ENCODE results near the gene CCL8.

The CCL8 gene

GRCh38 chr17:34319039-34319483 lies at the start of gene CCL8:
CCL8 (plus strand) TSS chr17:34319435; CDS start chr17:34319502, 67 bp downstream.
- DNase-seq (ENCODE audit: extremely low spot score, insufficient read length, low read depth) (no peak), FAIRE-seq (no peak)

GRCh38 chr17:34269969-34270368 lies 49.3 kb upstream of the CCL8 start, which contains the start of gene CCL7:
CCL7 (plus strand) TSS chr17:34270221; CDS start chr17:34270291, 70 bp downstream.
- FAIRE-seq (no peak), DNase-seq (ENCODE audit: extremely low spot score, insufficient read length, low read depth) (no peak)

- no peak for FAIRE-seq
- no peak for DNase-seq (ENCODE audit: extremely low spot score, insufficient read length, low read depth)
These were observed 43.4 kb upstream of the CCL8 start for GRCh38 chr17:34275881-34276280.

GRCh38 chr17:34276826-34277225 lies 42.4 kb upstream of the CCL8 start:
- no peak for FAIRE-seq
- no peak for DNase-seq (ENCODE audit: extremely low spot score, insufficient read length, low read depth)

GRCh38 chr17:34283571-34283970 lies 35.7 kb upstream of the CCL8 start:
- no peak for DNase-seq (ENCODE audit: extremely low spot score, insufficient read length, low read depth)
- no peak for FAIRE-seq

GRCh38 chr17:34285286-34285792 lies 33.9 kb upstream of the CCL8 start, which contains the start of gene CCL11:
CCL11 (plus strand) TSS chr17:34285742; CDS start chr17:34285809, 67 bp downstream.
- FAIRE-seq: no peak
- DNase-seq (ENCODE audit: extremely low spot score, insufficient read length, low read depth): no peak

- no peak for DNase-seq (ENCODE audit: extremely low spot score, insufficient read length, low read depth)
- FAIRE-seq: no peak
These were observed 31.4 kb upstream of the CCL8 start for GRCh38 chr17:34287875-34288274.

- no peak for FAIRE-seq
- DNase-seq (ENCODE audit: extremely low spot score, insufficient read length, low read depth): no peak
These were observed 28.6 kb upstream of the CCL8 start for GRCh38 chr17:34290586-34290985.

- DNase-seq (ENCODE audit: extremely low spot score, insufficient read length, low read depth) (no peak), FAIRE-seq (no peak)
These were observed 27.4 kb upstream of the CCL8 start for GRCh38 chr17:34291721-34292348.

GRCh38 chr17:34299027-34299426 lies 20.2 kb upstream of the CCL8 start:
- DNase-seq (ENCODE audit: extremely low spot score, insufficient read length, low read depth) (no peak), FAIRE-seq (no peak)

- no peak for FAIRE-seq
These were observed 19.2 kb upstream of the CCL8 start for GRCh38 chr17:34299956-34300577.

GRCh38 chr17:34300652-34301370 lies 18.4 kb upstream of the CCL8 start:
- no peak for DNase-seq (ENCODE audit: extremely low spot score, insufficient read length, low read depth)
- no peak for FAIRE-seq

More at GRCh38 chr17:34299956-34300577, 19.2 kb upstream of the CCL8 start:
- no peak for DNase-seq (ENCODE audit: extremely low spot score, insufficient read length, low read depth)

- DNase-seq (ENCODE audit: extremely low spot score, insufficient read length, low read depth) (no peak), FAIRE-seq (no peak)
These were observed 17.2 kb upstream of the CCL8 start for GRCh38 chr17:34301986-34302385.

- FAIRE-seq: no peak
- no peak for DNase-seq (ENCODE audit: extremely low spot score, insufficient read length, low read depth)
These were observed 16.6 kb upstream of the CCL8 start for GRCh38 chr17:34302636-34303035.

GRCh38 chr17:34303606-34304005 lies 15.6 kb upstream of the CCL8 start:
- DNase-seq (ENCODE audit: extremely low spot score, insufficient read length, low read depth) (no peak), FAIRE-seq (no peak)

- DNase-seq (ENCODE audit: extremely low spot score, insufficient read length, low read depth) (no peak), FAIRE-seq (no peak)
These were observed 14.2 kb upstream of the CCL8 start for GRCh38 chr17:34305061-34305460.

GRCh38 chr17:34305606-34306005 lies 13.6 kb upstream of the CCL8 start:
- no peak for FAIRE-seq
- no peak for DNase-seq (ENCODE audit: extremely low spot score, insufficient read length, low read depth)

- FAIRE-seq (no peak), DNase-seq (ENCODE audit: extremely low spot score, insufficient read length, low read depth) (no peak)
These were observed 12.8 kb upstream of the CCL8 start for GRCh38 chr17:34306466-34306865.

- no peak for DNase-seq (ENCODE audit: extremely low spot score, insufficient read length, low read depth)
These were observed 12.1 kb upstream of the CCL8 start for GRCh38 chr17:34307110-34307509.

GRCh38 chr17:34308371-34308770 lies 10.9 kb upstream of the CCL8 start:
- no peak for FAIRE-seq
- no peak for DNase-seq (ENCODE audit: extremely low spot score, insufficient read length, low read depth)

More at GRCh38 chr17:34307110-34307509, 12.1 kb upstream of the CCL8 start:
- no peak for FAIRE-seq

- FAIRE-seq: no peak
- no peak for DNase-seq (ENCODE audit: extremely low spot score, insufficient read length, low read depth)
These were observed 7.9 kb upstream of the CCL8 start for GRCh38 chr17:34311291-34311690.
